ENCODE results near the gene WFDC12. TPM values are rescaled to one million over a fixed set of nuclear protein-coding genes. Genes with fewer than 3 reads are reported as not detected.

WFDC12 gene
- total RNA-seq, 1 donor from 2014 or later, result not detected

- no peak overlapping the region for H3K27ac Mint-ChIP-seq (ENCODE audit: unreplicated experiment)
- peaks cover 3% of the 10 kb centered on the region for H3K27me3 Mint-ChIP-seq (ENCODE audit: unreplicated experiment)
- no peak for DNase-seq (ENCODE audit: extremely low spot score, unreplicated experiment)
- H3K9me3 Mint-ChIP-seq (ENCODE audit: unreplicated experiment), result peaks cover 4% of the 10 kb centered on the region
- no peak overlapping the region for H3K4me3 Mint-ChIP-seq (ENCODE audit: unreplicated experiment)
- TF ChIP-seq, protein P1, sequence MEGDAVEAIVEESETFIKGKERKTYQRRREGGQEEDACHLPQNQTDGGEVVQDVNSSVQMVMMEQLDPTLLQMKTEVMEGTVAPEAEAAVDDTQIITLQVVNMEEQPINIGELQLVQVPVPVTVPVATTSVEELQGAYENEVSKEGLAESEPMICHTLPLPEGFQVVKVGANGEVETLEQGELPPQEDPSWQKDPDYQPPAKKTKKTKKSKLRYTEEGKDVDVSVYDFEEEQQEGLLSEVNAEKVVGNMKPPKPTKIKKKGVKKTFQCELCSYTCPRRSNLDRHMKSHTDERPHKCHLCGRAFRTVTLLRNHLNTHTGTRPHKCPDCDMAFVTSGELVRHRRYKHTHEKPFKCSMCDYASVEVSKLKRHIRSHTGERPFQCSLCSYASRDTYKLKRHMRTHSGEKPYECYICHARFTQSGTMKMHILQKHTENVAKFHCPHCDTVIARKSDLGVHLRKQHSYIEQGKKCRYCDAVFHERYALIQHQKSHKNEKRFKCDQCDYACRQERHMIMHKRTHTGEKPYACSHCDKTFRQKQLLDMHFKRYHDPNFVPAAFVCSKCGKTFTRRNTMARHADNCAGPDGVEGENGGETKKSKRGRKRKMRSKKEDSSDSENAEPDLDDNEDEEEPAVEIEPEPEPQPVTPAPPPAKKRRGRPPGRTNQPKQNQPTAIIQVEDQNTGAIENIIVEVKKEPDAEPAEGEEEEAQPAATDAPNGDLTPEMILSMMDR (IDR thresholded peaks at IDR 0.05), result no peak
- H3K36me3 Mint-ChIP-seq (ENCODE audit: unreplicated experiment), result no peaks in the 10 kb centered on the region
- peaks cover 48% of the 10 kb centered on the region for H3K4me1 Mint-ChIP-seq (ENCODE audit: unreplicated experiment)
Measured at GRCh38 chr20:45092898-45093297, 31.4 kb downstream of the WFDC12 start.

DNA sequence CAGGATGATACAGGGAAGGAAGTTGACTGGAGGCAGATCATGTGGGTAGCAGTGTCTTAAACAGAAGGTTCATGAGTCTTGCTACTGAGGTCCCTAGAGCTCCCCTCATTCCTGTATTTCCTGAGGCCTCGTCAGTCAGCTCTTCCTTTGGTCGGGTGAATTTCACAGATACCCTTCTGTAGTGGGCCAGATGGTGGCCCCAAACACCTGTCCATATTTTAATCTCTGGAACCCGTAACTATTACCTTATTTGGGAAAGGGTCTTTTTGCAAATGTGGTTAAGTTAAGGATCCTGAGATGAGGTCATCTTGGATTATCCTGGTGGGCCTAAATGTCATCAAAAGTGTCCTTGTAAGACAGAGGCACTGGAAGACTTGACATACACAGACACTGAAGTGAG is 32.9 kb downstream of the WFDC12 start:
- H3K27me3 Mint-ChIP-seq (ENCODE audit: unreplicated experiment), result no peaks in the 10 kb centered on the region
- peaks cover 9% of the 10 kb centered on the region for H3K9me3 Mint-ChIP-seq (ENCODE audit: unreplicated experiment)
- H3K27ac Mint-ChIP-seq (ENCODE audit: unreplicated experiment), result no peak overlapping the region
- TF ChIP-seq, protein P1 (IDR thresholded peaks at IDR 0.05), result no peak
- H3K36me3 Mint-ChIP-seq (ENCODE audit: unreplicated experiment), result no peaks in the 10 kb centered on the region
- no peak overlapping the region for H3K4me3 Mint-ChIP-seq (ENCODE audit: unreplicated experiment)
- no peak for DNase-seq (ENCODE audit: extremely low spot score, unreplicated experiment)
- H3K4me1 Mint-ChIP-seq (ENCODE audit: unreplicated experiment), result peaks cover 57% of the 10 kb centered on the region

- Mint-ChIP-seq H3K4me1 (ENCODE audit: unreplicated experiment) (peaks cover 54% of the 10 kb centered on the region), H3K27ac (ENCODE audit: unreplicated experiment) (peak overlapping the region; percentile 76), H3K36me3 (ENCODE audit: unreplicated experiment) (no peaks in the 10 kb centered on the region), H3K4me3 (ENCODE audit: unreplicated experiment) (no peak overlapping the region), H3K27me3 (ENCODE audit: unreplicated experiment) (no peaks in the 10 kb centered on the region), H3K9me3 (ENCODE audit: unreplicated experiment) (peaks cover 9% of the 10 kb centered on the region)
- TF ChIP-seq, protein P1 (IDR thresholded peaks at IDR 0.05), result no peak
- no peak for DNase-seq (ENCODE audit: extremely low spot score, unreplicated experiment)
Measured at GRCh38 chr20:45090481-45090880, 33.8 kb downstream of the WFDC12 start.

DNA sequence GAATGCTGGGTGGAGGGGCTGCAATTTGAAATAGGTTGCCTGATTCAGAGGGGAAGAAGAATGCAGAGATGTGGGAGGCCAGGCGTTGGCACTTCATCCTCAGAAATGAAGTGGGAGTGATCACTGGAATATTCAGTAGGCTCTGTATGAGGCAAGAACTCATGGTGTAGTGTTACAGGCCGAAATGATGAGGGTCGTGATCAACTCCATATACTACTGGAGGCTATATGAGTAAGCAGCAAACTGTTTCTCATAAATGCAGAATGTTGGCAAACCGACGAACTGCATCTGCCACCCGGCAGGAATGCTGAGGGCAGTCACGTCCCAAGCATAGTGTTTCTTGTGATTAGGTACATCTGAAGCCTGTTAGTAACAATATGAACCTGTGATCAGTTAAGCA is 36.0 kb downstream of the WFDC12 start:
- Mint-ChIP-seq H3K27me3 (ENCODE audit: unreplicated experiment) (no peaks in the 10 kb centered on the region), H3K4me1 (ENCODE audit: unreplicated experiment) (peaks cover 49% of the 10 kb centered on the region), H3K9me3 (ENCODE audit: unreplicated experiment) (peaks cover 9% of the 10 kb centered on the region), H3K4me3 (ENCODE audit: unreplicated experiment) (no peak overlapping the region), H3K36me3 (ENCODE audit: unreplicated experiment) (peaks cover 3% of the 10 kb centered on the region), H3K27ac (ENCODE audit: unreplicated experiment) (peak overlapping the region; percentile 98)
- no peak for DNase-seq (ENCODE audit: extremely low spot score, unreplicated experiment)
- TF ChIP-seq, protein P1 (IDR thresholded peaks at IDR 0.05), result no peak

- Mint-ChIP-seq H3K27me3 (ENCODE audit: unreplicated experiment) (no peaks in the 10 kb centered on the region), H3K4me3 (ENCODE audit: unreplicated experiment) (no peak overlapping the region), H3K9me3 (ENCODE audit: unreplicated experiment) (peaks cover 9% of the 10 kb centered on the region), H3K4me1 (ENCODE audit: unreplicated experiment) (peaks cover 44% of the 10 kb centered on the region), H3K27ac (ENCODE audit: unreplicated experiment) (peak overlapping the region; percentile 98), H3K36me3 (ENCODE audit: unreplicated experiment) (peaks cover 3% of the 10 kb centered on the region)
- TF ChIP-seq, protein P1 (IDR thresholded peaks at IDR 0.05), result no peak
- no peak for DNase-seq (ENCODE audit: extremely low spot score, unreplicated experiment)
Measured at GRCh38 chr20:45087814-45088213, 36.5 kb downstream of the WFDC12 start.

All from osteocyte (in vitro differentiated cells).